ENCODE results near the gene OGFOD3.
"Not testable (repeated sequence)": the region's sequence is repeated elsewhere in the genome, so short reads cannot be mapped to it uniquely, and the experiment has no call there.

The OGFOD3 gene

DNA sequence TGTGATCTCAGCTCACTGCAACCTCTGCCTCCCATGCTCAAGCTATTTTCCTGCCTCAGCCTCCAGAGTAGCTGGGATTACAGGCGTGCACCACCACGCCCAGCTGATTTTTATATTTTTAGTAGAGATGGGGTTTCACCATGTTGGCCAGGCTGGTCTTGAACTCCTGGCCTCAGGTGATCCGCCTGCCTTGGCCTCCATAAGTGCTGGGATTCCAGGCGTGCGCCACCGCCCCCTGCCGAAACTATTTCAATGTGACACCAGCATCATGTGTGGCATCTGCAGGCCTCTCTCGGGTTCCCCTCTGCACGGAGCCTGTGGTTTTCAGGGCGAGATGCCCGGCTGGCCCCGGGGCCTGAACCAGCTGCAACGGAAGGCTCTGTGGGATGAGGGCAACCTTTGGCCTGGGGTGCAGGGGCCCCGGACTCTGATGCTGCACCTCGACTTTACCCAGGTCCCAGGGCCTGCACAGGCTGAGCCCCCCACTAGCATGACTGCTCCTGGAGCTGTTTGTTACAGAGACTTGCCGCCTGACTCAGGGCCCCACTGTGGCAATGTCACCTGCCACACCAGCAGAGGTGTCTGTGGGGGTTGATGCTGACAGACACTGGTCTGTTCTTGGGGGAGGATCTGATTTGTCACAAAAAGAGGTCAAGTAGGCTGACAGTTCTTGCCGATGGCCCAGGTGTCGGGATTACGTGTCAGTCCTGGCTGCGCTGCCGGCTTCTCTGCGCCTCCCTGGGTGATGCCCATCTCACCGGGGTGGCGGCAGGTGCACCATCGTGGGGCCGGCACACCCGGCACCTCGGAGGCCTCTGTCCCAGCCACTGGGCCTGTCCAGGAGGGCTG, 68.0 kb downstream of the OGFOD3 start:
- DNase-seq, result no peak

DNA sequence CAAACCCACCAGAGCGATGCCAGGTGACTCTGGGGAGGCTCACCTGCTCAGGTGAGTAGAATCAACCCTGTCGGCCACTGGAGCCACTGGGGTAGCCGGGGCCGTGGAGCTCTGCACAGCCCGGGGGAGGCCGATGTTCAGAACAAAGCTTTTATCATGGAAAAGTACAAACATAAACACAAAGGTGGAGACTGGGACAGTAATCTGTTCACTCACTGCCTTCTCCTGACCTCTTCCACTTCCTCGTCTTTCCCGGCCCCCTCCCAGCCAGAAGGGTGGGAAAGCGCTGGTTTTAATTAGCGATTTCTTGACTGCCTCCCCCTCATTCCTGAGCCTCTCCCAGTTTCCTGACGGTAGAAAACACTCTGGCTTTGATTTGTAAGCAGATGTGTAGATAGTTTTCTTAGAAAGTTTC, 69.1 kb downstream of the OGFOD3 start:
- DNase-seq, result no peak

DNA sequence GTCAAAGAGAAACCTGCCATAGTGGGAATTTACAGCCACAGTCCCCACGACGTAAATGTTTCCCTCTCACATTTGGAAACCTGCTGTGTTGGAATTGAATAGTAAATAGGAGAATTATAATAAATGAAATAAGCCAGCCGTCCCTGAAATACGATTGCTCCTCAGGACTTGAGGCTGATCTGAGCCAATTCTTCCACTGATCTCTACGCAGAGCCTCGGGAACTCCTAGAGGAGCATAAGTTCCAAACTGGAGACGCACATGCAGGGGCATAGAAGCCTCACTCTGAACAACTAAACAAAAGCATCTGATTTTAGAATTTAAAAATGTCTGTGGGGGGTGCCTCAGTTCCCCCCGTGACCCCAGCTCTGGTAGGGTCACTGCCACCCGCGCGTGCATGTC, 69.5 kb downstream of the OGFOD3 start:
- DNase-seq, result no peak

DNA sequence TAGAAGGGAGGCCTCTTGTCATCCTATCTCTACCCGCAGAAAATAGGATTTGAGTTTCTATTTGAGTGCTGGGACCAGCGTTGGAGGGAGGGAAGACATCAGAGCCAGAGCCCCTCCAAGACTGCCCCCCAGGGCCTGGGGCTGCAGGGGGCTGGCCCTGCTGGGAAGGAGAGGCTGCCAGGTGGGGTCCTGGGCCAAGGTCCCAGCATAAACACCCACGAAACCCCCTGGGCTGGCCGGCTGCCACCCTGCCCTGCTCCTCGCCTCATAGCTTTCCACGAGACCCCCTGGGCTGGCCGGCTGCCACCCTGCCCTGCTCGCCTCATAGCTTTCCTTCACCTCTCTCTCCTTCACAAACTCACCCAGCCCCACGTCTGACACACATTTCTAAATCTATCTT, 70.0 kb downstream of the OGFOD3 start:
- no peak for DNase-seq

DNA sequence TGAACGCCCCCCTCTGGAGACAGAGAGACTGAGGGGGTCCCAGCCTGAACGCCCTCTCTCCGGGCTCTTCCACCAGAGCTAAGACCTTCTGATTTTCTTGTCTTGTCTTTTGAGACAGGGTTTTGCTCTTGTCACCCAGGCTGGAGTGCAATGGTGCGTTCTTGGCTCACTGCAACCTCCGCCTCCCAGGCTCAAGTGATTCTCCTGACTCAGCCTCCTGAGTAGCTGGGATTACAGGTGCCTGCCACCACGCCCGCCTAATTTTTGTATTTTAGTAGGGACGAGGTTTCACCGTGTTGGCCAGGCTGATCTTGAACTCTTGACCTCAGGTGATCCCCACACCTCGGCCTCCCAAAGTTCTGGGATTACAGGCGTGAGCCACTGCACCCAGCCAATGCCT, 70.4 kb downstream of the OGFOD3 start:
- not testable (repeated sequence) for DNase-seq

DNA sequence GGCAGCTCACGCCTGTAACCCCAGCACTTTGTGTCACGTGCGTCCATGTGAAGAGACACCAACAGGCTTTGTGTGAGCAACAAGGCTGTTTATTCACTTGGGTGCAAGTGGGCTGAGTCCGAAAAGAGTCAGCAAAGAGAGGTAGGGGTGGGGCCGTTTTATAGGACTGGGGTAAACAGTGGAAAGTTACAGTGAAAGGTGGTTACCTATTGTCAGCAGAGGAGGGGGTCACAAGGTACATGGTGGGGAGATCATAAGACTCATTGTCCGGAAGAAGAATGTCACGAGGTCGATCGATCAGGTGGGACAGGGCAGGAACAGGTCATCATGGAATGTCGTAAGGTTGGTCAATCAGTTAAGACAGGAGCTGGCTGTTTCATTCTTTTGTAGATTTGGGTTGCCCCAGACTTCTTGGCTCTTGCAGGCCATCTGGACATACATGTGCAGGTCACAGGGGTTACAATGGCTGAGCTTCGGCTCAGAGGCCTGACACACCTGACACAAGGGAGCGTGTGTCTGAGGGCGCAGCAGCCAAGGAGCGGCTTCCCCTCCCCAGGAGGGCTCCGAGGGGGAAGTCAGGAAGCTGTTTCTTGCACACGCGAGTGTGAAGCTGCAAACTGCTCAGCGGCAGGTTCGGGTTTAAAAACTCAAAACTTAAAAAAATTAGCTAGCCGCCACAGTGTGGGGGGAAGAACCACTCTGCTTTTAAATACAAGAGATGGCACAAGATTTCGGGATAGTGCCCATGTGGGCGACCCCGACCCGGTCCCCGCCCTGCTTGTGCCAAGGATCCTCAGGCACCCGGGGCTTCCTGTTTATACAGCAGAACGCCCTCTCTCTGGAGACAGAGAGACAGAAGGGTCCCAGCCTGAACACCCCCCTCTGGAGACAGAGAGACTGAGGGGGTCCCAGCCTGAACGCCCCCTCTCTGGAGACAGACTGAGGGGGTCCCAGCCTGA, 71.8 kb downstream of the OGFOD3 start:
- DNase-seq, result no peak

DNA sequence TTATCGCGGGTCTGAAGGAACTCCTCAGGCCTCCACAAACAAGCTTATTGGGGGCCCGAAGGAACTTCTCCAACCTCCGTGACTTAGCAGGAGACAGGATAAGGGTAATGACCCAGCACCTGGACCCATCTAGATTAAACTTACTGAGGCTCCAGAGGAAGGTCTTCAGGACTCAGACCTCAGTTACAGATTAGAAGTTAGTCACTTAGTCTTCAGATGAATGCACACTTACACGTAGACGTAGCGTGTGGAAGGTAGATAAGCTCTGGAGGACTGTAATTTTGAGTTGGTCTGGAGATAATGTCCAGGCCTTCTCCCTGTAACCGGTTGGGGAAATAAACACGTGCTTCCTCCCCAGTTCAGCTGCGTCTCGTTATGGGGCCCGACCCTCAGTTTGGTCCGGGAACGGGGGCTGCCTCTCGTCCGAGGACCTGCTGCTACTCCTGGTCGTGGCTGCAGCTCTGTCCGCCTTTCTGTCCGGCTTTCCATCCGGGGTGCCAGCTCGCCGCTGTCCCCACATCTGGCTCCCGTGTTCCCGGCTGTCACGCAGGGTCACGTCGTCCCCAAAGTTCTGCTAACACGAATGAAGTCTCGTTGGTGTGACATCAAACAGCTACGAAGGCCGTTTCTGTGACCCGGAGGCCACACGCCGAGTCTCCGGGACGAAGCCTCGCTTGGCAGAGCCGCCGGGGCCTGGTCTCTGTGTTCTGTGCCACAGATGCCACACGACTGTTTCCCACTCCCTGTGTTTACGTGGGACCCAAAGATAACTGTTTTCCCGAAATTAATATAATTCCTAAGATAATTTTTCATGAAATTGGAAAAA, 73.0 kb downstream of the OGFOD3 start:
- no peak for DNase-seq

DNA sequence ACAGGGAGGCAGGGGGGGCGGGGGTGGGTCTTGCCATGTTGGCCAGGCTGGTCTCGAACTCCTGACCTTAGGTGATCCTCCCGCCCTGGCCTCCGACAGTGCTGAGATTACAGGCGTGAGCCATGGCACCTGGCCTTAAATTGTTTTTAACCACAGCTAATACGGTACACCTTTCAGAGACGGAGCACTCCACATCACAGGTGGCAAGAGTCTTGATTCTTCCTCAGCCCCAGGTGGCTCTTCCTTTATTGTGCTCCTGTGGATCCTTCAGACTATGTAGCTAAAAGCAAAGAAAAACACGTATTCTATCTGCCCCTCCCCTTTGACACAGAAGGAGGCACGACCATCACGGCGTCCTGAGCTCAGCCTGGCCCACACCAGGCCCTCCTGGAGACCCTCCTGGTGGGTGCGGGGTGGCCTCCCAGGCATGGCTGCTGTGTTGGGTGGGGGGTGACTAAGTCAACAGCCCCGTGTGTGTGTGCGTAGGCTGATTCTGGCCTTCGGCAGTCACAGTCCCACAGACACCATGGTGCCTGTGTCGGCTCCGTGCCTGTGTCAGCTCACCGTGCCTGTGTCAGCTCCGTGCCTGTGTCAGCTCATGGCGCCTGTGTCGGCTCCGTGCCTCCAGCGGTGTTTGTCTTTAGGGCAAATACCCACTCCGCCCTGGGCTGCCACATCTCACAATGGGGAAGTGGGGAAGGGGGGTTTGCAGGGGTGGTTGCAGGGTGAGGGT, 74.0 kb downstream of the OGFOD3 start:
- no peak for DNase-seq

DNA sequence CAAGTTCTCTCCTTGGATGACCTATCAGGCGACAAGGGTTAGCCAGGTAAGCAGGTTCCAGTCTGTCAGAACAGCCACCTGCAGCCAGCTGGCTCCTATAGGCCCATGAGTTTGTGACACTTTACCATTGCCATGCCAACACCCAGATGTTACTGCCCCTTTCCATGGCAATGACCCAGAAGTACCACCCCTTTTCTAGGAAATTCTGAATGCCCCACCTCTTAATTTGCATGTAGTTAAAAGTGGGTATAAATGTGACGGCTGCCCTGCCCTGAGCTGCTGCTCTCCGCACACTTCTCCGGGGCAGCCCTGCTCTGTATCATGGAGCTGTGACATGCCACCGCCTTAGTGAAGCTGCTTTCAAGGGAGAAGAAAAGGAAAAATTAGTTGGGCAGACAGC, 74.8 kb downstream of the OGFOD3 start:
- DNase-seq, result no peak

DNA sequence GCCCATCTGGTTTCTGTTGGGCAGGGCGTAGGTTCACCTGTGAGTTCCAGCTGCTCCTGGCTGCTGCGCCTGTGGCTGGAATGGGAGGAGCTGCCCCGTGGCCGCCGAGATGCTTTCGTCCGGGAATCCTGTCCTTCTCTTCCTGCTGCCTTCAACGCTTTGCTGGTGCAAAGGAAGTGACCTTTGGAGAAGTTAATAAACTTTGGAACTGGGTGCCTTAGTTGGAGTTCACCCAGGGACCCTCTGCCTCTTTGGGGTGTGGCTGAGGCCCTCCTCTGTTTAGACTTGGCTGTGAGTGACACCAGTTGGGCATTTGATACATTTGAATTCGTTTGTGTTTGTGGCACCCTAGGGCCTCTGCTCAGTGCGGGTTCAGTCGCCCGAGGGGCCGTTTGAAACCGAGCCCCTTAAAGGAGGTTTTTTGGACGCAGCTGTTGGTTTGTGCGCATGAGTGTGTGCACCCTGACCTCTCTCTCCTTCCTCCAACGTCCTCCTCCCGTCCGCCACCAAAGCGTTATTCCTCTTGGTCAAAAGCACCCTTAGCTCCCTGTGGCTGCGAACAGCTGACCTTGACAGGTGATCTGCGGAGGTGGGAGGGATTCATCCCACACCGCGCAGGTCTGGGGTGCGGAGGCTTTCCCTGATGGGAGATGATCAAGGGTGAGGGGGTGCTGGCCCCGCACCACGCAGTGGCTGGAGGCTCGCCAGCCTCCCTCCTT, 75.9 kb downstream of the OGFOD3 start:
- DNase-seq, result no peak

DNA sequence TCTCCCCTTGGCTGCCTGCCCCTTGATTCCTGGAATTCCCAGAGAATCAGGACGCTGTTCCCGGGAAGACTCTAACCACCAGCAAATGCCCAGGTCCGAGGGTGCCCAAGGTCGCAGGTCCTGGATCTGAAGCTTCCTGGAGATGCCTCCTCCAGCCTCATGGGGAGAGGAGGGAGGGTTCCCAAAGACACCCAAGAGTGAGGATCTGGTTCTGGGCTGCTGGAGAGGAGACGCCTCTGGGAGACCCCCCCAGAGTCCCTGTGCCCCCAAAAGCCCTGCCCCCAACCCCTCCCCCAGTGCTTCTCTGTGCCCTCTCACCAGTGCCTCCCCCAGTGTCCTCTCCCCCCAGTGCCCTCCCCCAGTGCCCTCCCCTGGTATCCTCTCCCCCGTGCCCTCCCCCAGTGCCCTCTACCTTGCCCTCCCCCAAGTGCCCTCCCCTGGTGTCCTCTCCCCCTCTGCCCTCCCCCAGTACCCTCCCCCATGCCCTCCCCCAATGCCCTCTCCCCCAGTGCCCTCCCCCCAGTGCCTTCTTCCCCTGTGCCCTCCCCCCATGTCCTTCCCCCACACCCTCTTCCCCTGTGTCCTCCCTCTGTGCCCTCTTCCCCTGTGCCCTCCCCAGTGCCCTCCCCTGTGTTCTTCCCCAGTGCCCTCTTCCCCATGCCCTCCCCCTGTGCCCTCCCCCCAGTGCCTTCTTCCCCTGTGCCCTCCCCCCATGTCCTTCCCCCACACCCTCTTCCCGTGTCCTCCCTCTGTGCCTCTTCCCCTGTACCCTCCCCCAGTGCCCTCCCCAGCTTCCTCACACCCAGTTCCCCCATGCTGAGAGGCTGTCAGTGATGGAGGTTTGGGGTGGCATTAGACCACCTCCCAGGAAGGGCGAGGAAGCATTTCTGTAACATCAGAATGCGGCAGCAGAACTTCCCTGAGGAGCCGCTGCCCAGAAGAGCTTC, 78.5 kb downstream of the OGFOD3 start:
- DNase-seq, result no peak

Data from SIG-M5 (cell line).